AG09309 (cell line): Measurements from ENCODE around the gene APMAP.

Experiments
- DNase-seq: peaks from one replicate; pipeline ENCODE4 v3.0.0-alpha.2; 2010; ENCODE audit warnings: low read depth
- H3K4me3 ChIP-seq: 2 replicates; pipeline ENCODE4 v1.5.1; 2011; ENCODE audit warnings: mild to moderate bottlenecking, low read depth, low read length, moderate library complexity; ENCODE audit not compliant: control insufficient read depth
- TF ChIP-seq, protein P1 (sequence below): IDR thresholded peaks from 2 replicates; pipeline ENCODE4 v1.5.1; 2011; ENCODE audit warnings: mild to moderate bottlenecking, low read depth, low read length, inconsistent platforms; ENCODE audit not compliant: insufficient read depth, control insufficient read depth; ENCODE audit errors: missing control alignments

APMAP gene

DNA sequence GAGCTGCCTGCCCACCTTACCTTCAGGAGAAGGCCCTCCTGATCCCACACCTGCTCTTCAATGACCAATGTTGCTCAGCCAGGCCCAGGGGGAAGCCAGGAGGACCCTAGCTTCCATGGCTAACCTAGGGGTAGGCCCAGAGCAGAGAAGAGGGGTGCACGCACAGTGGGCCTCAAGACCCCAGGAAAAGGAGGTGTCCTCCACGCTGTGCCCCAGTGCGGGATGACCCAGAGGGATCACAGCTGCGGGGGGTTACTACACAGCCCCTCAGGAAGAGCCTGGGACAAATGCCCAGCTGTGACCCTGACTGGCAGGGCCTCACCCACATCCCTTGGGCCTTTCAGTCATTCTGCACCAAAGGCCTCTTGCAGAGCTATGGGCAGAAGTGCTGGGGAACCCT is 31.6 kb upstream of the APMAP start:
- DNase-seq: no peak
- no peak overlapping the region for H3K4me3 ChIP-seq
- TF ChIP-seq, protein P1, sequence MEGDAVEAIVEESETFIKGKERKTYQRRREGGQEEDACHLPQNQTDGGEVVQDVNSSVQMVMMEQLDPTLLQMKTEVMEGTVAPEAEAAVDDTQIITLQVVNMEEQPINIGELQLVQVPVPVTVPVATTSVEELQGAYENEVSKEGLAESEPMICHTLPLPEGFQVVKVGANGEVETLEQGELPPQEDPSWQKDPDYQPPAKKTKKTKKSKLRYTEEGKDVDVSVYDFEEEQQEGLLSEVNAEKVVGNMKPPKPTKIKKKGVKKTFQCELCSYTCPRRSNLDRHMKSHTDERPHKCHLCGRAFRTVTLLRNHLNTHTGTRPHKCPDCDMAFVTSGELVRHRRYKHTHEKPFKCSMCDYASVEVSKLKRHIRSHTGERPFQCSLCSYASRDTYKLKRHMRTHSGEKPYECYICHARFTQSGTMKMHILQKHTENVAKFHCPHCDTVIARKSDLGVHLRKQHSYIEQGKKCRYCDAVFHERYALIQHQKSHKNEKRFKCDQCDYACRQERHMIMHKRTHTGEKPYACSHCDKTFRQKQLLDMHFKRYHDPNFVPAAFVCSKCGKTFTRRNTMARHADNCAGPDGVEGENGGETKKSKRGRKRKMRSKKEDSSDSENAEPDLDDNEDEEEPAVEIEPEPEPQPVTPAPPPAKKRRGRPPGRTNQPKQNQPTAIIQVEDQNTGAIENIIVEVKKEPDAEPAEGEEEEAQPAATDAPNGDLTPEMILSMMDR: no peak

GRCh38 chr20:25023356-25023755 is 30.8 kb upstream of the APMAP start:
- no peak for DNase-seq
- H3K4me3 ChIP-seq: no peak overlapping the region
- TF ChIP-seq, protein P1: no peak

DNA sequence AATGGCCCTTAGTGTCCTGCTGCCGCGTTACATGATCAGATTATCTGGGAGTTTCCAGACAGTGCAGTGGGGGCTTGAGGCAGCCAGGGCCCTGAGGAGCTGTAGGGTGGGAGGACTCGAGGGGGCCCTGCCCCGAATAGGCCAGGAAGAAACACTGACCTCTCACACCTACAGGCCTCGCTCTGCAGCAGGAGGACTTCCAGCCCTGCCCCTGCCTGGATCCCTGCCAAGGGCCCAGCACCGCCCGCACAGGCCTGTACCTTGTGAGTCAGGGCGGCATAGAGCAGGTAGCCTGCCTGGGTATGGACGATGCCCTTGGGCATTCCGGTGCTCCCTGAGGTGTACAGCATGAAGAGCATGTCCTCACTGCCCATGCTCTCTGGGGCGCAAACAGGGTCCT is 30.1 kb upstream of the APMAP start:
- no peak overlapping the region for H3K4me3 ChIP-seq
- DNase-seq: no peak
- TF ChIP-seq, protein P1: no peak

- TF ChIP-seq, protein P1: no peak
- H3K4me3 ChIP-seq: no peak overlapping the region
- no peak for DNase-seq
These were observed 28.8 kb upstream of the APMAP start for GRCh38 chr20:25021336-25021735.

DNA sequence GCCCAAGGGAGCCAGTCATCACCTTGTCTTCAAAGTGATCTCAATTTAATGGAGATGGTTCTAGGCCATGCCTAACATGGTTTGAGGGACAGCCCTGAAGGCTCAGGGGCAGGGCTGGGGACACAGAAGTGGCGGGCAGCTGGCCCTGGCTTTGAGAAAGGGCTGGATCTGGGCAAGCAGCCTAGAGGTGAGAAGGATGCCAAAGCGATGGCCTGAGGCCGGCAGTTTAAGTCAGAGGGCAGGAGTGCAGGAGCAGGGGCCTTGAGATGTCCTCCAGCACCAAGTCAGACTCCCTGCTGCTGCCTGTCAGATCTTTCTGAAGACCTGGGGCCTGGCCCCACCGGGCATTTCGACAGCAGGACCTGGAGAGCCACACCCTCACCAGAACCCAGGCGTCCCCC is 28.4 kb upstream of the APMAP start:
- no peak for DNase-seq
- TF ChIP-seq, protein P1: no peak
- no peak overlapping the region for H3K4me3 ChIP-seq

GRCh38 chr20:25020345-25020744 is 27.8 kb upstream of the APMAP start:
- TF ChIP-seq, protein P1: no peak

More at GRCh38 chr20:25020345-25020744, 27.8 kb upstream of the APMAP start:
- DNase-seq: no peak
- H3K4me3 ChIP-seq: no peak overlapping the region
